ENCODE data around the gene GNAT2.

The GNAT2 gene

DNA sequence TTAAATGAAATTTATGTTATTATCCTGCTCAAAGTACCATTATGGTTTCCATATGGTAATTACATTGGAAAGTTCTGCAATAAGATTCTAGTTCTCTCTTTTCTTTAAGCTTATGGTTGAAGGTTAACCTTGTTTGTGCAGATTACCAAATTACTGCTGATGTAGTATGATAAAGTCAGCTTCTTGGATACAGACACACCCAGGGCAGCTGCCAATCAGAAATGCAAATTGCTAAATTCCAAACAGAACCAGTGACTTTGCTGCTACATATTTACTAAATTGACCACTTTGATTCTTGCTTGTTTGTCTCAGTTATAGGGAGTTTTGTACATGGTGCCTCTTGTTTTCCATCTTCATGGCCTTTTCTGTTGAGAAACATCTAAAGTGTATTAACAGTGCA lies 26.5 kb downstream of the GNAT2 start:
- no peak for TF ChIP-seq POLR2A (IDR thresholded peaks at IDR 0.05; ENCODE audit: low read depth, low read length)

DNA sequence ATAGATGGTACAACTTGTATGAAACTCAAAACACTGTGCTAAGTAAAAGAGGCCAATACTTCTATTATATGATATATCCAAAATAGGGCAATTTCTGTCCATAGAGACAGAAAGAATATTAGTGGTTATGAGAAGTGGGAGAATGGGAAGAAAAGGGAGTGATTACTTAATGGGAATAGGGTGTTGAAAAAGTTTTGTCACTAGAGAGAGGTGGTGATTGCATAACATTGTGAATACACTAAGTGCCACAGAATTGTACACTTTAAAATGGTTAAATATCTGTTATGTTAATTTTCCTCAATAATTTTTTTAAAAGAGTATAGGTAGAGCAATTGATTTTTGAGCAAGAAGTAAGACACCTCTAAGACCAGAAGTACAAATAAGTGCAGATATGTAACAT lies 29.7 kb downstream of the GNAT2 start:
- DNase-seq (ENCODE audit: insufficient read length, low spot score) (no peak), FAIRE-seq (no peak)
- no peak for TF ChIP-seq POLR2A (IDR thresholded peaks at IDR 0.05; ENCODE audit: low read depth, low read length)

More for the DNA sequence above, 26.5 kb downstream of the GNAT2 start:
- DNase-seq (ENCODE audit: insufficient read length, low spot score) (no peak), FAIRE-seq (peak; percentile 48)

DNA sequence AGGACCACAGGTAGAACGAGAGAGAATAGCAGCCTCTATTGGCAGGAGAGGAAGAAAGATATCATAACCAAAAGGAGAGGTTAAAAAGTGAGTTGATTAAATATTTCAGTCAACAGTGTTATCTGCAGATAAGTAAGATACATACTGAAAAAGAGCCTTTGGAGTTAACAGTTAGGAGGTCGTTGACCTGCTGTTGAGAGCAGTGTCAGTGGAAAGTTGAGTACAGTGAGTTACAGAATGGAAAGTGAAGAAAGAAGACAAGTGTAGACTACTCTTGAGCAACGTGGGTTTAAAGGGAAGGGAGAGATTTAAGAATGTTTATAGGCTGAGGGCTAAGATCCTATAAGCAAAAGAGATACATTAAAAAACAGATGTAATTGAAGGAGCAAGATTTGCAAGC lies 30.2 kb downstream of the GNAT2 start:
- FAIRE-seq: peak; percentile 6
- DNase-seq (ENCODE audit: insufficient read length, low spot score): no peak
- TF ChIP-seq POLR2A (IDR thresholded peaks at IDR 0.05; ENCODE audit: low read depth, low read length): no peak

DNA sequence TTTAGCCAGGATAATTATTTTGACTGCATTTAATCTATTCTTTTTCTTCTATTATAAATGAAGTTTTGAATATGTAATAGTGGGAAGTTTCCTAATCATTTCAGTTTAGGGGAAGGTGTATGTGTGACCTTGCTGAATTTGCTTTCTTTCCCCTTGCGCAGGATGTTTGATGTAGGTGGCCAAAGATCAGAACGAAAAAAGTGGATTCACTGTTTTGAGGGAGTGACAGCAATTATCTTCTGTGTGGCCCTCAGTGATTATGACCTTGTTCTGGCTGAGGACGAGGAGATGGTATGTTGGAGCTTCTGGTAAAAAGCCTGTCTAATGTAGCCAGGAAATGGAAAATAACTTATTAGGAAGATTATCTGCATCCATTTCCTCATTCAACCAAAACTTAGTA lies 33.4 kb downstream of the GNAT2 start:
- FAIRE-seq (no peak), DNase-seq (ENCODE audit: insufficient read length, low spot score) (no peak)
- no peak for TF ChIP-seq POLR2A (IDR thresholded peaks at IDR 0.05; ENCODE audit: low read depth, low read length)

DNA sequence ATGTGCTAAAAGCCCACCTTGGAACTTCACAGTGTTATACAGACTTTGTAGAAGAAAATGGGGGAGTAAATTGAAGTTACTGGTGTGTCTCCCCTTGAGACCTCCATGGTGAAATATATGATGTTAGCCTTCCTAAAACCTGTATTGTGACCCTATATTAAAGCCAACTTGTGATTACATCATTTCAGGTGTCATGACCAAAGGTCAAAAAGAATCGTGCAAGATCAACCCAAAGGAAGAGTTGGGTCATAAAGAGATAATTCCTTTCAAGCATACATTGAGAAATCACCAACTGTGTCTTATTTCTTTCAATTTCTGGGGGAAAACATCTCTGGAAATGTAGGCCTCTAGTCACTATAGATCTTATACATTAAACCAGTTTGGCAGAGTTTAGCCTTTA lies 34.6 kb downstream of the GNAT2 start:
- FAIRE-seq (peak; percentile 6), DNase-seq (ENCODE audit: insufficient read length, low spot score) (no peak)
- TF ChIP-seq POLR2A (IDR thresholded peaks at IDR 0.05; ENCODE audit: low read depth, low read length): no peak

DNA sequence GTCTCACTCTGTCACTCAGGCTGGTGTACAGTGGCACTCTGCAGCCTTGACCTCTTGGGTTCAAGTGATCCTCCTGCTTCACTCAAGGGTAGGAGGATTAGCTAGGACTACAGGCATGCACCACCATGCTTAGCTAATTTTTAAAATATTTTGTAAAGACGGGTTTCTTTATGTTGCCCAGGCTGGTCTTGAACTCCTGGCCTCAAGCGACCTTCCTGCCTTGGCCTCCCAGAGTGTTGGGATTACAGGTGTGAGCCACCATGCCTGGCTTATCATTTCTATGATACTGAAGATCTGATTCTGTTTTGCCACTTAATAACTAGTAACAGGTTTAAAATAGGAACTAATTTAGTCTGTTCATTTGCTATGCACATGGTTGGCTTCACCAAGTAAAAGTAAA lies 37.4 kb downstream of the GNAT2 start:
- no peak for DNase-seq (ENCODE audit: insufficient read length, low spot score)
- TF ChIP-seq POLR2A (IDR thresholded peaks at IDR 0.05; ENCODE audit: low read depth, low read length): no peak
- no peak for FAIRE-seq

DNA sequence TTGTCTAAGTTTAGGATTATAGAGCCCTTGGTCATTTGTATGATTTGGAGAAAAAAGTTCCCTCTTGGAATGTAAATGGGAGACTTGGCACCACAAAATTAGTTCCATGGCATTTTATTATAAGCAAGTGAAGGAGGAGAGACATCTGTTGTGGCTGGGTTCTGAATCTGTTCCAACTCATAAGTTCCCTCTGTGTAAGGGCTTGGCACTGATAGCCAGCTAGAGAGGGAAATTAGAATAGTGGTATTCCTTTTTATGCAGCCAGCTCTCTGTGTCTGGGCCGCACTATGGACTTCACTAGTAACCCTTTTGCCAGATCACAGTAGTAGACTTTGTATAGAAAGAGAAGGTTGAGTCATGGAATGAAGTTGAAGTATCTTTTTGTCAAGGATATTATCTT lies 39.9 kb downstream of the GNAT2 start:
- no peak for TF ChIP-seq POLR2A (IDR thresholded peaks at IDR 0.05; ENCODE audit: low read depth, low read length)
- no peak for DNase-seq (ENCODE audit: insufficient read length, low spot score)

DNA sequence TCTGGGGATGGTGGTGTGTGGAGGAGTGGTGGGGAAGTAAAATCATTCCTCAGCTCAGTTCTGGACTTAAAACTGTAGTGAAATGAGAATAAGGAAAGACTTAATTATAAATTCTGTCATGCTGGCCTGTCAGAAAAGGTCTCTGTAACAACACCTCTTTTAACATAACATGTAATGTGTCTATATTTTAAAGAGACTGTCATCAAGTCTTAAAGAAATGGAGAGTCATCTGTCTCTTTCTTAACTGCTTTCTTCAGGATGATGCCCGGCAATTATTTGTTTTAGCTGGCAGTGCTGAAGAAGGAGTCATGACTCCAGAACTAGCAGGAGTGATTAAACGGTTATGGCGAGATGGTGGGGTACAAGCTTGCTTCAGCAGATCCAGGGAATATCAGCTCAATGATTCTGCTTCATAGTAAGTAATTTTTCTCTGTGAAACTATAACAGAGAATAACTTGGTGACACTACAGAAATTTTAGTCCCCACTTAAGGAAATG lies 40.4 kb downstream of the GNAT2 start:
- TF ChIP-seq POLR2A (IDR thresholded peaks at IDR 0.05; ENCODE audit: low read depth, low read length): no peak
- FAIRE-seq: no peak
- no peak for DNase-seq (ENCODE audit: insufficient read length, low spot score)

More for the DNA sequence above, 39.9 kb downstream of the GNAT2 start:
- no peak for FAIRE-seq

DNA sequence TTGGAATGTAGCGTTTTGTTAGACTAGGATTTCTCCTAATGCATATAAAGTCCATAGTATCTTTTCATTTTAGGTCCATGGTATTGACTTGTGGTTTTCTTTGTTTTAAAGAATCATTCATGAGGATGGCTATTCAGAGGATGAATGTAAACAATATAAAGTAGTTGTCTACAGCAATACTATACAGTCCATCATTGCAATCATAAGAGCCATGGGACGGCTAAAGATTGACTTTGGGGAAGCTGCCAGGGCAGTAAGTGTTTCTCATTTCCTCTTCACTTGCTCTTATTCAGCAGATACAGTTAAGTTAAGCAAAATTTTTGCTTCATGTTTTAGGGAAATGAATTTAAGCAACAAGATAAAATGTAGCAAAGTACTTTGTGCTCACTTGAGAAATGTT lies 45.6 kb downstream of the GNAT2 start:
- FAIRE-seq (peak; percentile 20), DNase-seq (ENCODE audit: insufficient read length, low spot score) (no peak)
- TF ChIP-seq POLR2A (IDR thresholded peaks at IDR 0.05; ENCODE audit: low read depth, low read length): no peak

DNA sequence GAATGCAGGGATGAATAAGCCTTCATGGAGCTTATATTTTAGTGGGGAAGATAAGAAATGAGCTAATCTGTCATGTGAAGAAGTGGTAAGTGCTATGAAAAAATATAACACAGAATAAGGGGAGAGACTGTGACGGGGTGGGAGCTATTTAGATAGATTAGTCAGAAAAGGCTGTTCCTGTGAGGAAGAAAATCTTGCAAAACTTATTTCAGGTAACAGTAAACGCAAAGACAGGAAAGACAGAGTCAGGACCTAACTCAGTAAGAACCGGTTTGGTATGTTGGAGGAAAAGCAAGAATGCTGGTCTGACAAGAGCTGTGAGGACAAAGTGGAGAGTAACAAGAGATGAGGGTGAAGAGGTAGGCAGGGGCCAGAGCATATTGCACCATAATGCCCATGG lies 49.0 kb downstream of the GNAT2 start:
- FAIRE-seq: no peak

DNA sequence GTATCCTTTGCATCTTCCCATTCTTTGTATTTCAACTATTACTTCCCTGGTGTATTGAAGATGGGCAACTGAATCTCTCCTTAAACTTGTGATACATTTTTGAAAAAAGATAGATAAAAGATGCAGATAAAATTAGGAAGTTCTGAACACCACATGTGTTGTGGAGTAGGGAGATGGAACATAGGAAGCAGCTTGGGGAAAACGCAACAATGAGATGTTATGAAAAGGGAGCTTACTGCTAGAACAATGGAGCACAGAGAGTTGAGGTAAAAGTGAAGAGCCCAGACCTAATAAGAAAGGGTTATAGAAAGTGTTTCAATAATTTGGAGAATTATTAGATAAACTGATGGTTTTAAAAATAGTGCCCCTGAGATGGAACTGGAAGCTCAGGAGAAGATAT lies 50.1 kb downstream of the GNAT2 start:
- FAIRE-seq: no peak
- DNase-seq (ENCODE audit: insufficient read length, low spot score): no peak
- TF ChIP-seq POLR2A (IDR thresholded peaks at IDR 0.05; ENCODE audit: low read depth, low read length): no peak

More for the DNA sequence above, 49.0 kb downstream of the GNAT2 start:
- DNase-seq (ENCODE audit: insufficient read length, low spot score): no peak
- no peak for TF ChIP-seq POLR2A (IDR thresholded peaks at IDR 0.05; ENCODE audit: low read depth, low read length)

DNA sequence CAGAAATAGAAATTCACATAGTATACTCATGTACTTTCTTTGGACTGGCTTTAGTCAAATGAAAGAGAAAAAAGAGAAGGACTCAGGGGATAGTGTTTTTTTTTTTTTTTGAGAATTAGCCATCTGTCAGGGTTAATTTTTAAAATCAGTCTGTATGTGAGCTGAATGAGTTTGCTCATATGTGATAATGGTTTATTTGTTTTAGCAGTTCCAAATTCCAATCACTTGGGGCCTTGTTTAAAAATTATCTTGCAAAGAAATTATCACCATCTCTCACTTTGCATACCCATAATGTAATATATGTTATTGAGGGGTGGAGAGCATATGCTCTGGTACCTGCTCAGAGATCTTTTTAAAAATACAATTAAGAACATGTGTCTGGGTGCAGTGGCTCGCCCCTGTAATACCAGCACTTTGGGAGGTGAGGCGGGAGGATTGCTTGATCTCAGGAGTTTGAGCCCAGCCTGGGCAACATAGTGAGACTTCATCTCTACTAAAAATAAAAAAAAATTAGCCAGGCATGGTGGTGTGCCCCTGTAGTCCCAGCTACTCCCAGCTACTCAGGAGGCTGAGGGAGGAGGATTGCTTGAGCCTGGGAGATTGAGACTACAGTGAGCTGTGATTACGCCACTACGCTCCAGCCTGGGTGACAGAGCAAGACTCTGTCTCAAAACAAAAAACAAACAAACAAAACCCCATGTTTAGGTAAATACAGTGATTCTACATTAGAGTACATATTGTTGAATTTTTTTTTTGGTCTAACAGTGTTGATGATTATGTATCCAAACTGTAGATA lies 51.3 kb downstream of the GNAT2 start:
- DNase-seq (ENCODE audit: insufficient read length, low spot score) (no peak), FAIRE-seq (no peak)
- TF ChIP-seq POLR2A (IDR thresholded peaks at IDR 0.05; ENCODE audit: low read depth, low read length): no peak

DNA sequence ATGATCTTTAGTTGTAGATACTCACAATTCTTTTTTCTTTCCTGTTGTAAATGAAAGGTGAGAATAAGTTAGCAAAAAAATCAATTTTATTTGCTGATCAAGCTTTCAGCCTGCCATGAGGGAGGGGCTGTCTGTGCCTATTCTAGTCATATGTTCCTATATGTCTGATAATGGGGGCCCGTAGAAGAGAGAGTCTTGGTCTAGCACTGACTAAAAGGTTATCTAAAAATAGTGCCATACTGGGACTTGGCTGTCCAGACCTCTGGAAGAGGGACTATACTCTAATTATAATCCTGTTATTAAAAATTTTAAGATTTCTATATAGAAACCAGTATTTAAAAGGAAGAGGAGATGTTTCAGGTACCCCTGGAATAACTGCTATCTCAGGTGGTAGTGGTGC lies 52.4 kb downstream of the GNAT2 start:
- FAIRE-seq (no peak), DNase-seq (ENCODE audit: insufficient read length, low spot score) (no peak)
- no peak for TF ChIP-seq POLR2A (IDR thresholded peaks at IDR 0.05; ENCODE audit: low read depth, low read length)

DNA sequence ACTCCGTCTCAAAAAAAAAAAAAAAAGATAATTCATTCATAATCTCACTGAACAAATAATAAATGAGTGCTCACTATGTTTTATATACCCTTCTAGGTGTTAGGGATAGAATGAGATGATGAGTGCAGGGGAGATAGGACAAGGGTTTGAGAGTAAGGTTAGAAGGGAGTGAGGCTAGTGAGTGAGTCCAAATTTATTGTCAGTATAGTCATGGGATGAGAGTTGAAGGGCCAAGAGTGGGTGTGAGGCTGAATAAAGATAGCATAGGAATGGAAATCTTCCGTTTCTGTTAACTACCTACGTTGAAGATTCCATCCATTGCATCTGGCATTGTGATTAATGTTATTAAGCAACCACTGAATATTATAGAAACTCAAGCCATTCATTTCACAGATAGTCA lies 54.2 kb downstream of the GNAT2 start:
- no peak for FAIRE-seq
- no peak for DNase-seq (ENCODE audit: insufficient read length, low spot score)
- no peak for TF ChIP-seq POLR2A (IDR thresholded peaks at IDR 0.05; ENCODE audit: low read depth, low read length)

DNA sequence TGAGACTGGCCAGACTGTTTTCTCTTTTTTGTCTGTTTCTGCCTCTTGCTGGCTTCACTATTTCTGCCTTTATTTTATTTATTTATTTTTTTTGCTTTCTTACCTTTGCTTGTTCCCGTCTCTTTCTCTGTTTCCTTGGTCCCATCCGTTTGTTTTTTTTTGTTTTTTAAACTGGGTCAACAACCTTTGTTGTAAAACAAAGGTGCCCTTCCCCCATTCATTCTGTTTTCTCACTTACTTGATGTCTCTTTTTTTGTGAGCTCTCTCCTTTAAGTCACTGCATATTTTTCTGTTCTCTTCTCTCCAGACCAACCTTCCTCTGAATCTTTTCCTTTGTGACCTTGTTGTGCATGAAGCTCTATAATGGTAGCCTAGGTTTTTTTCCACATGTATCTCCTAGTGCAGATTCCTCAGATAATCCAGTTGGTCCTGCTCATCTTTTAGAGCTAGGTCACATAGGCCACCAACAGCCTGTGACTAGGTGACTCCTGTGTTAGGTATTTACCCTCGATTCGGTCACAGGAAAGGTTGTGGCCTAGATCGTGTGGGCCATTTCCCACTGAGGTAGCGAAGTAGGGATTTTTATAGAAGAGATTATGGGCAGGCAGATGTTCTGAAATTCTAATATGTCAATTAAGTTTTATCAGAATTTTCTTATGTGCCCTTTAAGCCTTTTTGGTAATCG lies 55.1 kb downstream of the GNAT2 start:
- no peak for FAIRE-seq
- TF ChIP-seq POLR2A (IDR thresholded peaks at IDR 0.05; ENCODE audit: low read depth, low read length): no peak
- no peak for DNase-seq (ENCODE audit: insufficient read length, low spot score)

Data from H54 (cell line).